ENCODE results near the gene SLC25A11.

The SLC25A11 gene

DNA sequence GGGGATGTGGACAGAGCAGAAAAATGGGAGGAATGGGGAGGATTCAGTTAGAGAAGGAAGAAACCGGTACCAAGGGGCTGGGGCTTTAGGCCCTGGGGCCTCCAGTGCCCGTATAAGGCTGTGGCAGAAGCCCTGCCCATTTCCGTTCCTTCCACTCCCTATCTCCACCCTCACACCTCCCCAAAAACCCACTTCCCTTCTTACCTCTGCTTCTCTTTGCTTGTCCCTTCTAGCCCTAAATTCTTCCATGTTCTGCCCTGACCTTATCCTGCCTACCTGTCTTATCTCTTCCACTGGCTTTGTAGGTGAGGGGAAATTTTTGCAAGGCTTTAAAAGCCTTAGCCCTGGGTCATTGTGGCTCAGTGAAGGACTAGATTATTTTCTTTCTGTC lies 4.3 kb upstream of the SLC25A11 start:
- Mint-ChIP-seq H3K4me1 (peaks cover 55% of the 10 kb centered on the region), H3K27me3 (ENCODE audit: low read depth) (no peaks in the 10 kb centered on the region), H3K36me3 (ENCODE audit: low read depth) (peaks cover 57% of the 10 kb centered on the region), H3K9me3 (no peaks in the 10 kb centered on the region), H3K4me3 (peak overlapping the region; percentile 53 to 95 (median 68)), H3K27ac (peak overlapping the region; percentile 73 to 99 (median 89))
- TF ChIP-seq, protein P1, sequence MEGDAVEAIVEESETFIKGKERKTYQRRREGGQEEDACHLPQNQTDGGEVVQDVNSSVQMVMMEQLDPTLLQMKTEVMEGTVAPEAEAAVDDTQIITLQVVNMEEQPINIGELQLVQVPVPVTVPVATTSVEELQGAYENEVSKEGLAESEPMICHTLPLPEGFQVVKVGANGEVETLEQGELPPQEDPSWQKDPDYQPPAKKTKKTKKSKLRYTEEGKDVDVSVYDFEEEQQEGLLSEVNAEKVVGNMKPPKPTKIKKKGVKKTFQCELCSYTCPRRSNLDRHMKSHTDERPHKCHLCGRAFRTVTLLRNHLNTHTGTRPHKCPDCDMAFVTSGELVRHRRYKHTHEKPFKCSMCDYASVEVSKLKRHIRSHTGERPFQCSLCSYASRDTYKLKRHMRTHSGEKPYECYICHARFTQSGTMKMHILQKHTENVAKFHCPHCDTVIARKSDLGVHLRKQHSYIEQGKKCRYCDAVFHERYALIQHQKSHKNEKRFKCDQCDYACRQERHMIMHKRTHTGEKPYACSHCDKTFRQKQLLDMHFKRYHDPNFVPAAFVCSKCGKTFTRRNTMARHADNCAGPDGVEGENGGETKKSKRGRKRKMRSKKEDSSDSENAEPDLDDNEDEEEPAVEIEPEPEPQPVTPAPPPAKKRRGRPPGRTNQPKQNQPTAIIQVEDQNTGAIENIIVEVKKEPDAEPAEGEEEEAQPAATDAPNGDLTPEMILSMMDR (IDR thresholded peaks at IDR 0.05; ENCODE audit: unreplicated experiment in 3 of 3): no peak

DNA sequence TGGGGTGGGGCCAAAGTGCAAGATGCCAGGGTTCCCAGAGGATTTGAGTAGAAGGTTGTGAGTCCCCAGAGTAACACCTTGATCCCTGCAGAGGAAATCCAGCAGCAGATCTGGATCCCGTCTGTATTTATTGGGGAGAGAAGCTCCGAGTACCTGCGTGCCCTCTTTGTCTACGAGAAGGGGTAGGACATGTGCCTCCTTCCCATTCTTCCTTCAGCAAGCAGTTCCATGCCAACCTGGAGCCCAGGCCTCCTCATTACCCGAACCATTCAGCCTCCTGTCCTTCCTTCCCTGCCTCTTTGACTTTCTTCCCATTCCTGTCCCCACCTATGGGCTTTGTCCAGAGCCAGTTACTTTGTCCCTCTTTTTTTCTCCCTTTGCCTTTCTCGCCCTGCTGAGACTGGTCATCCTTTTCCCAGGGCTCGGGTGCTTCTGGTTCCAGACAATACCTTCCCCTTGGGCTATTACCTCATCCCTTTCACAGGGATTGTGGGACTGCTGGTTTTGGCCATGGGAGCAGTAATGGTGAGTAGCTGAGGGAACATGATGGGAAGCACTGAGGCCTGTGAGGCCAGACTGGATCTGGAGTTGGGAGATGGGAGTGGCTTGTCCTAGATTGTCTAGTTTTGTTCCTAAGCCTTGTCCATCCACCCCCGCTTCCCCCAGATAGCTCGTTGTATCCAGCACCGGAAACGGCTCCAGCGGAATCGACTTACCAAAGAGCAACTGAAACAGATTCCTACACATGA lies 3.1 kb upstream of the SLC25A11 start:
- Mint-ChIP-seq H3K9me3 (no peaks in the 10 kb centered on the region), H3K27me3 (ENCODE audit: low read depth) (no peaks in the 10 kb centered on the region), H3K36me3 (ENCODE audit: low read depth) (peaks cover 57% of the 10 kb centered on the region), H3K4me1 (peaks cover 65% of the 10 kb centered on the region), H3K4me3 (peak overlapping the region; percentile 91 to 98 (median 93)), H3K27ac (peak overlapping the region; percentile 38 to 73 (median 49))
- TF ChIP-seq, protein P1 (IDR thresholded peaks at IDR 0.05; ENCODE audit: unreplicated experiment in 3 of 3): no peak

DNA sequence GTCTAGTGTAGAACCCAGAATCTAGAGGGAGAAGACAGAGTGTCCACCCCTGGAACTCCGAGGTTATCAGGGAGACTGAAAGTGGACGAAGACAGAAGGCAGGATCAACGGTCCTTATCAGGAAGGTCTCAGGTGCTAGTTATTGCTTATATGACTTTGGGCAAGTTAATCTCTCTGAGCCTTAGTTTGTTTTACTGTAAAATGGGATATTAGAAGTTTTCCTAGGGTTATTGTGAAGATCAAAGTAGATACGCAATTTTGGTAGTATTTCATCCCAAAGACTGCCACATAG lies 1.4 kb upstream of the SLC25A11 start:
- H3K36me3 Mint-ChIP-seq (ENCODE audit: low read depth): peaks cover 51% of the 10 kb centered on the region
- H3K4me1 Mint-ChIP-seq: peaks cover 57% of the 10 kb centered on the region
- peak overlapping the region; percentile 91 to 98 (median 93) for H3K4me3 Mint-ChIP-seq
- H3K27ac Mint-ChIP-seq: peak overlapping the region; percentile 73 to 100 (median 99)
- H3K27me3 Mint-ChIP-seq (ENCODE audit: low read depth): no peaks in the 10 kb centered on the region
- TF ChIP-seq, protein P1 (IDR thresholded peaks at IDR 0.05; ENCODE audit: unreplicated experiment in 3 of 3): no peak
- H3K9me3 Mint-ChIP-seq: no peaks in the 10 kb centered on the region

DNA sequence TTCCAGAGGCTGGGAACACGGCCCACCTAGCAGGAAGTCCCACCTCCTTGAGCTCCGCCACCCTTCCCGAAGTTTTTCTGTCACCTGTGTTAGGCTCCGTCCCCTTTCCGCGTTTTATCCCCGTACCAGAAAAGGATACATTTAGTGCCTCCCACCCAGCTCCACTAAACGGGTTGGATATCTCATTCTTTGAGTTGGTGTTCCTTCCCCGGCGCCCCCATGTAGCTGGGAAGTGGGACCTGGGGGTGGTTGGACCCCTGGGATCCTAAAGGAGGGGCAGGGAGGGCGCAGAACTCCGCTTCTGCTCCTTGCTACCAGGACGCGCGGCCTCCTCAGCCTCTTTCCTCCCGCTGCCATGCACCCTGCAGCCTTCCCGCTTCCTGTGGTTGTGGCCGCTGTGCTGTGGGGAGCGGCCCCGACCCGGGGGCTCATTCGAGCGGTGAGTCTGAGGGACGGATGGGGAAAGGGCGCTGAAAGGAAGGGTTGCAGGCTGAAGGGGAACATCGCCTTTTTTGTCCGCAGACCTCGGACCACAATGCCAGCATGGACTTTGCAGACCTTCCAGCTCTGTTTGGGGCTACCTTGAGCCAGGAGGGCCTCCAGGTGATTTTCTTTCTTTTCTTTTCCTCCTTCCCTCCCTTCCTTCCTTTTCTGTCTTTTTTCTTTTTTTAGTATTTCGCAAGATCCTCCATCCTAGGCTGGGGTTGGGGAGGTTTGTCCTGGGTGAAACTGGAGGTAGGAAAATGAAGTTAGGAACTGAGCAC lies 891 bp upstream of the SLC25A11 start:
- Mint-ChIP-seq H3K27ac (peak overlapping the region; percentile 99 to 100 (median 100)), H3K9me3 (no peaks in the 10 kb centered on the region), H3K4me1 (peaks cover 54% of the 10 kb centered on the region), H3K36me3 (ENCODE audit: low read depth) (peaks cover 51% of the 10 kb centered on the region), H3K27me3 (ENCODE audit: low read depth) (no peaks in the 10 kb centered on the region), H3K4me3 (peak overlapping the region; percentile 91 to 98 (median 93))
- TF ChIP-seq, protein P1 (IDR thresholded peaks at IDR 0.05; ENCODE audit: unreplicated experiment in 3 of 3): no peak

DNA sequence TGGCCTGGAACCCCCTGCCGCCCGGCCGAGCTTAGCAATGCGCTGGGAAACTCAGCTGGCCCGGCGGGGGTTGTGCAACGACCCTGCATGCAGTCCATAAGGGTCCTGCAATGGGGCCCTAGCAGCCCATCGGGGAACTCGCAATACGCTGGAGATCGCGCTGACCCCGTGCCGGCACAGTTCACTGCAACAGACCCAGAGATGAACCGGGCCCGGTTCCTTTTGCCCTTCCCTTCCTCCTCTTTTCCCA lies 375 bp downstream of the SLC25A11 start:
- Mint-ChIP-seq H3K9me3 (no peaks in the 10 kb centered on the region), H3K4me3 (peak overlapping the region; percentile 91 to 98 (median 93)), H3K36me3 (ENCODE audit: low read depth) (peaks cover 38% of the 10 kb centered on the region), H3K27me3 (ENCODE audit: low read depth) (no peaks in the 10 kb centered on the region), H3K27ac (peak overlapping the region; percentile 97 to 100 (median 99)), H3K4me1 (peaks cover 47% of the 10 kb centered on the region)
- TF ChIP-seq, protein P1 (IDR thresholded peaks at IDR 0.05; ENCODE audit: unreplicated experiment in 3 of 3): no peak
